Endothelial cell of umbilical vein (primary cell): ENCODE results near the gene CHMP1B. TPM values are rescaled to one million over a fixed set of nuclear protein-coding genes. Genes with fewer than 3 reads are reported as not detected.

Source experiments
- BruUV-seq: library from RNA; stranded (reverse); fragments of 400-500 nt; replicated peaks from 2 replicates; lab custom pipeline; 2021; lab: Mats Ljungman, UMichigan
- CTCF ChIA-PET: fragments of 300-600, 350-600 bp; sonication (Branson Sonifier 250); formaldehyde crosslinking; loops from one replicate; lab custom pipeline; 2021; ENCODE audit warnings: antibody characterized with exemption, inconsistent platforms; lab: Charles Lee
- POLR2A ChIA-PET: fragments of 300-600, 350-600 bp; sonication (Branson Sonifier 250); formaldehyde crosslinking; loops from one replicate; lab custom pipeline; 2021; ENCODE audit warnings: antibody characterized with exemption, inconsistent platforms; lab: Charles Lee
- DNase-seq: peaks from one replicate; pipeline ENCODE4 v3.0.0-alpha.2; 2011; ENCODE audit warnings: low read depth, low spot score
- FAIRE-seq: peaks from 2 replicates; lab custom pipeline; 2011; peaks lifted over from hg19 to GRCh38; lab: Jason Lieb, UNC
- H2AFZ ChIP-seq: 2 replicates; pipeline ENCODE4 v1.6.0; 2012; ENCODE audit warnings: low read depth, low read length, control low read depth, inconsistent platforms
- H3K27ac ChIP-seq: 2 replicates; pipeline ENCODE4 v1.5.1; 2011; ENCODE audit warnings: low read depth, mild to moderate bottlenecking, control low read depth, low read length, moderate library complexity; ENCODE audit not compliant: insufficient read depth
- H3K27me3 ChIP-seq, 2 experiments: 2 replicates each; pipeline versions ENCODE4 v1.6.0 to v1.6.1; 2011; ENCODE audit warnings: low read length in 2 of 2, mixed read lengths in 1 of 2; ENCODE audit not compliant: control insufficient read depth in 2 of 2, insufficient read depth in 2 of 2
- H3K36me3 ChIP-seq, 2 experiments: 2 replicates in 1 of 2; 3 replicates in 1 of 2; pipeline ENCODE4 v1.5.1; 2011; ENCODE audit warnings: low read length in 2 of 2, mild to moderate bottlenecking in 1 of 2, moderate library complexity in 1 of 2; ENCODE audit not compliant: control insufficient read depth in 2 of 2, insufficient read depth in 2 of 2; ENCODE audit errors: extremely low read depth in 1 of 2
- H3K4me1 ChIP-seq: 3 replicates; pipeline ENCODE4 v1.5.1; 2011; ENCODE audit warnings: mild to moderate bottlenecking, low read length; ENCODE audit not compliant: control insufficient read depth, insufficient read depth; ENCODE audit errors: extremely low read depth
- H3K4me2 ChIP-seq: 2 replicates; pipeline ENCODE4 v1.6.1; 2011; ENCODE audit warnings: low read length, control low read depth, mixed read lengths; ENCODE audit not compliant: insufficient read depth
- H3K4me3 ChIP-seq, 3 experiments: fragments of 200-600 bp in 1 of 3; sonication (generic), shearing (Covaris generic) in 1 of 3; replicated peaks in 1 of 3; 2 replicates each; pipeline ENCODE4 v1.5.1; 2011 to 2016; ENCODE audit warnings: control low read depth in 3 of 3, low read length in 3 of 3, mild to moderate bottlenecking in 2 of 3, inconsistent platforms in 1 of 3, low read depth in 1 of 3, moderate library complexity in 1 of 3; ENCODE audit not compliant: insufficient read depth in 1 of 3
- H3K79me2 ChIP-seq: 2 replicates; pipeline ENCODE4 v1.6.0; 2012; ENCODE audit warnings: low read length, inconsistent platforms; ENCODE audit not compliant: control insufficient read depth, insufficient read depth
- H3K9ac ChIP-seq: replicated peaks from 2 replicates; pipeline ENCODE3; 2011; ENCODE audit warnings: low read length, control low read depth; ENCODE audit not compliant: insufficient read depth; ENCODE audit errors: extremely low read depth
- H3K9me1 ChIP-seq: replicated peaks from 3 replicates; pipeline ENCODE4 v1.6.0; 2011; ENCODE audit warnings: mild to moderate bottlenecking, low read length; ENCODE audit not compliant: control insufficient read depth, insufficient read depth; ENCODE audit errors: extremely low read depth
- H3K9me3 ChIP-seq: replicated peaks from 2 replicates; pipeline ENCODE4 v1.5.1; 2012; ENCODE audit warnings: low read length, inconsistent platforms; ENCODE audit not compliant: control insufficient read depth, insufficient read depth
- H4K20me1 ChIP-seq: replicated peaks from 2 replicates; pipeline ENCODE3; 2011; ENCODE audit warnings: mild to moderate bottlenecking, low read length; ENCODE audit not compliant: control insufficient read depth, insufficient read depth; ENCODE audit errors: extremely low read depth
- EZH2 ChIP-seq: IDR thresholded peaks from 2 replicates; pipeline ENCODE4 v1.6.1; 2012; ENCODE audit warnings: borderline replicate concordance, low read depth, mild to moderate bottlenecking, moderate library complexity, low read length, inconsistent platforms; ENCODE audit not compliant: severe bottlenecking
- FOS ChIP-seq: IDR thresholded peaks from 2 replicates; pipeline ENCODE4 v1.6.1; 2011; ENCODE audit warnings: mild to moderate bottlenecking, low read length, moderate library complexity, borderline replicate concordance; ENCODE audit not compliant: insufficient read depth
- GATA2 ChIP-seq: IDR thresholded peaks from 2 replicates; pipeline ENCODE4 v1.7.0; 2011; ENCODE audit warnings: low read depth, mild to moderate bottlenecking, moderate library complexity, mixed read lengths, low read length; ENCODE audit not compliant: insufficient read length, insufficient read depth
- JUN ChIP-seq: IDR thresholded peaks from 2 replicates; pipeline ENCODE4 v1.6.1; 2011; ENCODE audit warnings: borderline replicate concordance, low read depth; ENCODE audit not compliant: insufficient read length, insufficient read depth
- MYC ChIP-seq: IDR thresholded peaks from one replicate; pipeline ENCODE4 v1.6.1; 2011; ENCODE audit warnings: mild to moderate bottlenecking, low read depth, low read length
- POLR2A ChIP-seq: IDR thresholded peaks from 2 replicates; pipeline ENCODE4 v1.6.1; 2012; ENCODE audit warnings: low read depth, mild to moderate bottlenecking, control low read depth, low read length
- POLR2AphosphoS5 ChIP-seq: IDR thresholded peaks from 2 replicates; pipeline ENCODE4 v1.6.1; 2012; ENCODE audit warnings: low read depth, mild to moderate bottlenecking, control low read depth, low read length, moderate library complexity; ENCODE audit not compliant: insufficient read depth
- dilution Hi-C: fragments of 300-500 bp; cut with MboI; formaldehyde crosslinking; loops from one replicate; pipeline ENCODE4 v1.15.0; 2019; ENCODE audit warnings: low sequenced_read_pairs; ENCODE audit not compliant: extremely low pct_ligation_motif_present
- intact Hi-C: fragments of 100-400 bp; cut with micrococcal nuclease; formaldehyde crosslinking; loops from one replicate; pipeline ENCODE4 v1.10.0; 2022
- polyA plus RNA-seq, 4 experiments: library from polyadenylated mRNA; depleted of rRNA in 3 of 4; stranded (reverse) in 3 of 4; unstranded in 1 of 4; fragments of >200 nt; gene quantifications; 2 replicates each; pipeline versions ENCODE4 v1.2.1 to v1.2.3, GENCODE V29; 2011 to 2012; ENCODE audit warnings: missing spikeins in 1 of 4
- total RNA-seq: library from RNA; stranded (reverse); gene quantifications from 2 replicates; pipeline ENCODE4 v1.2.3, GENCODE V29; 2021
- TF ChIP-seq, protein P1 (sequence below), 2 donors: IDR thresholded peaks; 1 replicate in 1 of 2; 2 replicates in 1 of 2; pipeline ENCODE4 v1.5.1; 2011; ENCODE audit warnings: low read length in 2 of 2, mild to moderate bottlenecking in 2 of 2, moderate library complexity in 2 of 2, control low read depth in 1 of 2, inconsistent platforms in 1 of 2, low read depth in 1 of 2; ENCODE audit not compliant: insufficient read depth in 1 of 2; ENCODE audit errors: extremely low read depth in 1 of 2
- TF ChIP-seq, protein P2 (sequence below): IDR thresholded peaks from 2 replicates; pipeline ENCODE4 v1.6.1; 2011; ENCODE audit not compliant: insufficient read depth, insufficient read length

Gene CHMP1B
- total and polyA plus RNA-seq, 2 donors (not counting 3 experiments of a cell fraction or from before 2014, with no cell fraction given), result 24.0 to 27.0 TPM

DNA sequence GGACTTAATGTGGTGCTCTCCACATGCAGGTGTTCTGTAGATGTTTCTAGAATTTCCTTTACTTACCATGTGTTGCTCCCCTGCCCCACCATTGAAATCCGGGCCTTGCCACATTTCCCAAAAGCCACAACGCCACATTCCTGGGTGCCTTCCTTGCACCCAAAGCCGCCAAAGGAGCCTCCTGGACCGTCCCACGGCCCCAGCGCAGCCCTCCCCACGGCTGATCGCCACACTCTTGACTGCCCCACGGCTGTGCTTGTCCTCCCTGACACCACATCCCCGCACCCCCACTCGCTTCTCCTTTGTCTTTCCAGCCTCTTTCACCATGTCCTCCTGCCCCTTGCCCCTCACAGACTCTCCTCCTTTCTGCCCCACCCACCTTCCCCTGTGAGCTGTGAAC lies 40.2 kb upstream of the CHMP1B start:
- CTCF ChIA-PET, result no interaction called here
- no TSS peak for BruUV-seq

More for the DNA sequence above, 40.2 kb upstream of the CHMP1B start:
- Histone ChIP-seq H4K20me1 (no peaks in the 10 kb centered on the region), H3K79me2 (no peaks in the 10 kb centered on the region), H3K4me3 (no peak overlapping the region), H3K4me2 (no peak overlapping the region), H3K9me3 (no peaks in the 10 kb centered on the region), H3K4me1 (no peaks in the 10 kb centered on the region), H3K27me3 (no peaks in the 10 kb centered on the region), H3K9ac (no peak overlapping the region), H3K9me1 (no peaks in the 10 kb centered on the region), H2AFZ (no peak overlapping the region), H3K36me3 (no peaks in the 10 kb centered on the region), H3K27ac (no peak overlapping the region)
- dilution Hi-C loops (no loop called here), intact Hi-C loops (no loop called here)
- TF ChIP-seq, protein P1, sequence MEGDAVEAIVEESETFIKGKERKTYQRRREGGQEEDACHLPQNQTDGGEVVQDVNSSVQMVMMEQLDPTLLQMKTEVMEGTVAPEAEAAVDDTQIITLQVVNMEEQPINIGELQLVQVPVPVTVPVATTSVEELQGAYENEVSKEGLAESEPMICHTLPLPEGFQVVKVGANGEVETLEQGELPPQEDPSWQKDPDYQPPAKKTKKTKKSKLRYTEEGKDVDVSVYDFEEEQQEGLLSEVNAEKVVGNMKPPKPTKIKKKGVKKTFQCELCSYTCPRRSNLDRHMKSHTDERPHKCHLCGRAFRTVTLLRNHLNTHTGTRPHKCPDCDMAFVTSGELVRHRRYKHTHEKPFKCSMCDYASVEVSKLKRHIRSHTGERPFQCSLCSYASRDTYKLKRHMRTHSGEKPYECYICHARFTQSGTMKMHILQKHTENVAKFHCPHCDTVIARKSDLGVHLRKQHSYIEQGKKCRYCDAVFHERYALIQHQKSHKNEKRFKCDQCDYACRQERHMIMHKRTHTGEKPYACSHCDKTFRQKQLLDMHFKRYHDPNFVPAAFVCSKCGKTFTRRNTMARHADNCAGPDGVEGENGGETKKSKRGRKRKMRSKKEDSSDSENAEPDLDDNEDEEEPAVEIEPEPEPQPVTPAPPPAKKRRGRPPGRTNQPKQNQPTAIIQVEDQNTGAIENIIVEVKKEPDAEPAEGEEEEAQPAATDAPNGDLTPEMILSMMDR (IDR thresholded peaks at IDR 0.05; ENCODE audit: extremely low read depth in 1 of 2, insufficient read depth in 1 of 2, low read depth in 1 of 2, low read length in 2 of 2), result no peak
- no peak for TF ChIP-seq POLR2AphosphoS5
- TF ChIP-seq FOS, result no peak
- no peak for TF ChIP-seq POLR2A
- TF ChIP-seq, protein P2, sequence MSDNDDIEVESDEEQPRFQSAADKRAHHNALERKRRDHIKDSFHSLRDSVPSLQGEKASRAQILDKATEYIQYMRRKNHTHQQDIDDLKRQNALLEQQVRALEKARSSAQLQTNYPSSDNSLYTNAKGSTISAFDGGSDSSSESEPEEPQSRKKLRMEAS, result no peak
- TF ChIP-seq EZH2, result no peak
- TF ChIP-seq GATA2, result no peak
- TF ChIP-seq JUN, result no peak
- no peak for TF ChIP-seq MYC
- DNase-seq, result no peak
- no peak for FAIRE-seq
- POLR2A ChIA-PET, result no interaction called here
